Breast epithelium (tissue), 4 donors: ENCODE results near the gene ESAM. TPM values are rescaled to one million over a fixed set of nuclear protein-coding genes. Genes with fewer than 3 reads are reported as not detected.

Experiments
- DNase-seq, 2 donors: peaks; one replicate each; pipeline ENCODE4 v3.0.0-alpha.2; 2019; ENCODE audit warnings: low spot score in 2 of 2
- H3K27ac ChIP-seq, 2 donors: fragments of 200-600 bp; sonication (generic) in 1 of 2; one replicate each; pipeline ENCODE4 v1.5.1; 2016 to 2019; ENCODE audit warnings: mild to moderate bottlenecking in 1 of 2
- H3K27me3 ChIP-seq, 2 donors: fragments of 200-600 bp; sonication (generic) in 1 of 2; one replicate each; pipeline versions ENCODE4 v1.5.1 to v1.6.0; 2017 to 2019; ENCODE audit warnings: control low read depth in 1 of 2, mild to moderate bottlenecking in 1 of 2
- H3K36me3 ChIP-seq: fragments of 200-600 bp; one replicate; pipeline ENCODE4 v1.5.1; 2019
- H3K4me1 ChIP-seq, 2 donors: fragments of 200-600 bp; sonication (generic); one replicate each; pipeline ENCODE4 v1.5.1; 2016 to 2019; ENCODE audit warnings: control low read depth in 1 of 2
- H3K4me3 ChIP-seq, 3 donors: fragments of 200-600 bp; sonication (generic); 1 replicate in 2 of 3; 2 replicates in 1 of 3; pipeline ENCODE4 v1.5.1; 2016 to 2019; ENCODE audit warnings: mild to moderate bottlenecking in 3 of 3, moderate library complexity in 2 of 3
- H3K9me3 ChIP-seq, 2 donors: fragments of 200-600 bp; sonication (generic) in 1 of 2; one replicate each; pipeline ENCODE4 v1.5.1; 2016 to 2019; ENCODE audit warnings: control low read depth in 1 of 2
- POLR2A ChIP-seq: fragments of 450-650 bp; IDR thresholded peaks from one replicate; pipeline ENCODE4 v1.6.1; 2016; ENCODE audit warnings: antibody characterized with exemption, mild to moderate bottlenecking, moderate library complexity
- POLR2AphosphoS5 ChIP-seq, 3 donors: sonication (generic); formaldehyde crosslinking; IDR thresholded peaks; one replicate each; pipeline ENCODE4 v1.6.1; 2017; ENCODE audit warnings: antibody characterized with exemption in 3 of 3
- intact Hi-C: fragments of 100-400 bp; cut with DNase I; formaldehyde crosslinking; loops from one replicate; pipeline ENCODE4 v1.15.1; 2023; ENCODE audit warnings: low total_unique reads
- total RNA-seq, 3 donors: library from RNA; depleted of rRNA; stranded (reverse); fragments of >200 nt; gene quantifications; one replicate each; pipeline ENCODE4 v1.1.0, GENCODE V29; 2016
- TF ChIP-seq, protein P1 (sequence below), 3 donors: fragments of 450-650 bp; IDR thresholded peaks; one replicate each; pipeline ENCODE4 v1.5.1; 2016 to 2017; ENCODE audit warnings: antibody characterized with exemption in 3 of 3, mild to moderate bottlenecking in 3 of 3, moderate library complexity in 3 of 3

The ESAM gene
- total RNA-seq, 3 donors from 2014 or later, result 11.6 to 38.7 (median 19.8) TPM

GRCh38 chr11:124804884-124805283 lies 42.8 kb upstream of the ESAM start:
- Histone ChIP-seq H3K4me3 (no peak overlapping the region), H3K27ac (no peak overlapping the region), H3K27me3 (no peaks in the 10 kb centered on the region), H3K36me3 (no peaks in the 10 kb centered on the region), H3K9me3 (no peaks in the 10 kb centered on the region), H3K4me1 (no peaks in the 10 kb centered on the region)
- DNase-seq, result no peak
- intact Hi-C loops, result no loop called here
- no peak for TF ChIP-seq POLR2A
- TF ChIP-seq, protein P1, sequence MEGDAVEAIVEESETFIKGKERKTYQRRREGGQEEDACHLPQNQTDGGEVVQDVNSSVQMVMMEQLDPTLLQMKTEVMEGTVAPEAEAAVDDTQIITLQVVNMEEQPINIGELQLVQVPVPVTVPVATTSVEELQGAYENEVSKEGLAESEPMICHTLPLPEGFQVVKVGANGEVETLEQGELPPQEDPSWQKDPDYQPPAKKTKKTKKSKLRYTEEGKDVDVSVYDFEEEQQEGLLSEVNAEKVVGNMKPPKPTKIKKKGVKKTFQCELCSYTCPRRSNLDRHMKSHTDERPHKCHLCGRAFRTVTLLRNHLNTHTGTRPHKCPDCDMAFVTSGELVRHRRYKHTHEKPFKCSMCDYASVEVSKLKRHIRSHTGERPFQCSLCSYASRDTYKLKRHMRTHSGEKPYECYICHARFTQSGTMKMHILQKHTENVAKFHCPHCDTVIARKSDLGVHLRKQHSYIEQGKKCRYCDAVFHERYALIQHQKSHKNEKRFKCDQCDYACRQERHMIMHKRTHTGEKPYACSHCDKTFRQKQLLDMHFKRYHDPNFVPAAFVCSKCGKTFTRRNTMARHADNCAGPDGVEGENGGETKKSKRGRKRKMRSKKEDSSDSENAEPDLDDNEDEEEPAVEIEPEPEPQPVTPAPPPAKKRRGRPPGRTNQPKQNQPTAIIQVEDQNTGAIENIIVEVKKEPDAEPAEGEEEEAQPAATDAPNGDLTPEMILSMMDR (IDR thresholded peaks at IDR 0.05), result no peak
- no peak for TF ChIP-seq POLR2AphosphoS5 (IDR thresholded peaks at IDR 0.05)

GRCh38 chr11:124801636-124802312 lies 39.7 kb upstream of the ESAM start:
- Histone ChIP-seq H3K9me3 (no peaks in the 10 kb centered on the region), H3K36me3 (no peaks in the 10 kb centered on the region), H3K4me3 (no peak overlapping the region), H3K4me1 (peaks cover 0 to 9% of the 10 kb centered on the region in 2 donors), H3K27ac (peak overlapping the region in 1 of 2 donors; percentile 30), H3K27me3 (no peaks in the 10 kb centered on the region)
- intact Hi-C loops, result no loop called here
- DNase-seq, result no peak
- TF ChIP-seq, protein P1 (IDR thresholded peaks at IDR 0.05), result no peak
- TF ChIP-seq POLR2AphosphoS5 (IDR thresholded peaks at IDR 0.05) (no peak), POLR2A (no peak)

DNA sequence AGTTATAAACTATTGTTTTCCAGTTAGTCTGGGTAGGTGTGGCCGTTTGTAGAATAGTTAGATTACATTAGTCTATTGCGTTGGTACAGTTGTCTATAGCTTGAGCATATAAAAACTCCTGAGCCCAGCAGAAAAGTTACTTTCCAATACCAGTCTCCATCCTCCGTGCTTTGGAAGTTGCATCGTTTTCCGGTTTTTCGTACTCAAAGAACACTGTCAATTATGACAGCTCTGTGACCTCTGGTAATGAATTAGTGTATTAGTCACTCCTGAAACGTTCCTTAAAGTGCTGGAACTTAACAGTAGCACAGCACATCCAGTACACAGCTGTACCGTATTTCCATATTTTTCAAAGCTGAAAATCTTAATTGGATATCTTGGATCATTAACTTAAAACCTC lies 38.9 kb upstream of the ESAM start:
- intact Hi-C loops, result no loop called here
- H3K27me3 ChIP-seq, result no peaks in the 10 kb centered on the region
- H3K4me3 ChIP-seq, result peak overlapping the region; percentile 88 to 95 (median 94)
- no peaks in the 10 kb centered on the region for H3K36me3 ChIP-seq
- H3K27ac ChIP-seq, result peak overlapping the region; percentile 98 to 99
- H3K9me3 ChIP-seq, result no peaks in the 10 kb centered on the region
- peaks cover 0 to 9% of the 10 kb centered on the region in 2 donors for H3K4me1 ChIP-seq
- TF ChIP-seq, protein P1 (IDR thresholded peaks at IDR 0.05), result no peak
- TF ChIP-seq POLR2A (no peak), POLR2AphosphoS5 (IDR thresholded peaks at IDR 0.05) (no peak)
- no peak for DNase-seq

GRCh38 chr11:124800226-124800929 lies 38.3 kb upstream of the ESAM start, which contains the start of gene MSANTD2:
MSANTD2 (minus strand) TSS chr11:124800406; CDS start chr11:124800380, 26 bp downstream.
- Histone ChIP-seq H3K27ac (peak within 1 kb of the TSS; percentile 98 to 99), H3K4me1 (peaks cover 0 to 9% of the 10 kb centered on the region in 2 donors), H3K9me3 (no peaks in the 10 kb centered on the region), H3K4me3 (peak within 1 kb of the TSS; percentile 88 to 95 (median 94)), H3K27me3 (no peaks in the 10 kb centered on the region), H3K36me3 (no peaks in the 10 kb centered on the region)
- TF ChIP-seq POLR2AphosphoS5 (IDR thresholded peaks at IDR 0.05), result peak; percentile 79 to 94 (median 94)
- TF ChIP-seq POLR2A, result no peak
- intact Hi-C loops, result no loop called here
- peak; percentile 50 to 62 for DNase-seq

DNA sequence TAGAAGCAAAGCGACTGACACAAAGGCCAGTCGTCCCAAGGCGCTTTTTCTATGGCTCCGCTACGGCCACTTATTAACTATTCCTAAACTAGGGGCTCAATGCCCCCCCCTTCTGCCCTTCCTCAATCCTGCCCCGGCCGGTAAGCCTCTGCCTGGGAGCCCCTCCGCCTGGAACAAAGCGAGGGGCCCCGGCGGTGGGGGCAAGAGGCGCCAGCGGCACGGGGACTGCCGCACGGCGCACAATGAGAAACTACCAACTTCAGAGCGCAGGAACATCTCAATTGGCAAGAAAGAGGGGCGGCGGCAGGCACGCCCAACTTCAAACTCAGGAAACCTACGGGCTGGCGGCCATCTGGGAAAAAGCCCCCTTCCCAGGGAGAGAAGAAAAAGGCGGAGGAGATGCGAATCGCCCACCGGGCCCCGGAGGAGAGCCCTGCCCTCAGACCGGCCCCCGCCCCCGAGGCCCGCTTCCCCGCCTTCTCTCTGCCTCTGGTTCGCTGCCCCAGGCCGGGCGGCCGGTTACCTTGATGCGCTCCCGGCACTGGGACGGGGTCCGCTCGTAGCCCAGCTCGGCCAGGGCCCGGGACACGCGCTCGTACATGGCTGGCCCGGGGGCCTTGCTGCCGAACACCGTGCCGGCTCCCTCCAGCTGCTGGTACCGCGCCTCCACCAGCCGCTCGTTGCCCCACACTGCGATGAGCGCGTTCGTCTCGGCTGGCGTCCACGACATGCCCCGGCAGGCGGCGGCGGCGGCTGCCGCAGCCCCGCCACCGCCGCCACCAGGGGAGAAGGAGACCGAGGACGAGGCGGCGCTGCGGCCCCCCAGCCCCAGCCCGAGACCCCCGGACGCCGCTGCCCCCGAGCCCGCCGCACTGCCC lies 37.5 kb upstream of the ESAM start:
- intact Hi-C loops, result loop anchor here (5.0 kb wide), 1 partner anchor 1092 kb away; no protein-coding TSS in a partner anchor
- Histone ChIP-seq H3K27me3 (no peaks in the 10 kb centered on the region), H3K9me3 (no peaks in the 10 kb centered on the region), H3K36me3 (no peaks in the 10 kb centered on the region), H3K27ac (peak overlapping the region; percentile 98 to 99), H3K4me3 (peak overlapping the region; percentile 88 to 95 (median 94)), H3K4me1 (peaks cover 0 to 9% of the 10 kb centered on the region in 2 donors)
- no peak for DNase-seq
- TF ChIP-seq, protein P1 (IDR thresholded peaks at IDR 0.05), result no peak
- TF ChIP-seq POLR2AphosphoS5 (IDR thresholded peaks at IDR 0.05) (no peak), POLR2A (no peak)
